IPS-15b (cell line): ENCODE data around the gene CLTRN.

ENCODE experiments used
- H3K27me3 ChIP-seq: one replicate; pipeline ENCODE4 v1.6.1; 2013; ENCODE audit warnings: low read length; ENCODE audit not compliant: control insufficient read depth, insufficient read depth
- H3K36me3 ChIP-seq: one replicate; pipeline ENCODE4 v1.6.1; 2013; ENCODE audit warnings: low read length; ENCODE audit not compliant: control insufficient read depth, insufficient read depth
- H3K4me1 ChIP-seq: one replicate; pipeline ENCODE4 v1.6.1; 2013; ENCODE audit warnings: mild to moderate bottlenecking, low read length; ENCODE audit not compliant: control insufficient read depth, insufficient read depth
- H3K4me3 ChIP-seq: one replicate; pipeline ENCODE4 v1.5.1; 2013; ENCODE audit warnings: low read depth, low read length
- H3K9ac ChIP-seq: one replicate; pipeline ENCODE4 v1.6.1; 2013; ENCODE audit warnings: low read depth, mild to moderate bottlenecking, low read length
- H3K9me3 ChIP-seq: one replicate; pipeline ENCODE4 v1.6.1; 2013; ENCODE audit warnings: mild to moderate bottlenecking, low read length; ENCODE audit not compliant: control insufficient read depth, insufficient read depth

CLTRN gene

GRCh38 chrX:15602761-15603160, 61.8 kb downstream of the CLTRN start:
- no peaks in the 10 kb centered on the region for H3K4me1 ChIP-seq
- no peak overlapping the region for H3K9ac ChIP-seq
- H3K9me3 ChIP-seq: no peaks in the 10 kb centered on the region
- no peaks in the 10 kb centered on the region for H3K36me3 ChIP-seq
- H3K4me3 ChIP-seq: no peak overlapping the region
- no peaks in the 10 kb centered on the region for H3K27me3 ChIP-seq

- no peak overlapping the region for H3K9ac ChIP-seq
- H3K4me1 ChIP-seq: no peaks in the 10 kb centered on the region
- H3K4me3 ChIP-seq: no peak overlapping the region
- H3K36me3 ChIP-seq: no peaks in the 10 kb centered on the region
- no peaks in the 10 kb centered on the region for H3K9me3 ChIP-seq
- H3K27me3 ChIP-seq: no peaks in the 10 kb centered on the region
Observed at GRCh38 chrX:15601932-15602331, 62.7 kb downstream of the CLTRN start.

DNA sequence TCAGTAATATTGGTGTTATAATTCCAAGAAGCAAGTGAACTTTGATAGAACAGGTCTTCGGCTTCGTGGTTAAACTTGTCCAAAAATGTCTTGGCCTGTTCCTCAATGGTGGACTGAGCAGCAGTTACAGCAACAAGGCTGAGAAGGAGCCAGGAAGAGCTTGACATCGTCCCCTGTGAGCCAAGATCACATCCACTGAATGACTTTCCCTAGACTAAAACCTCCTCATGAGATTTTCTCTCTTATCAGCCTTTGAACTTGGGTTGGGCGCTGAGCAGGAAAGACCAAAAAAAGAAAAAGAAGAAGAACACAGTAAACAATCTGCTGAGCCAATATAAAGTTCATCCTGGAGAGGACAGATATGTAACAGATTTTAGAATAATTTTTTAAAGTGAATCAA, 63.9 kb downstream of the CLTRN start, which contains the start of gene ACE2:
ACE2 (minus strand) TSS at position 216 of the 400 bp plus-strand sequence; CDS start at position 167, 49 bp downstream.
- H3K4me1 ChIP-seq: no peaks in the 10 kb centered on the region
- H3K27me3 ChIP-seq: no peaks in the 10 kb centered on the region
- H3K4me3 ChIP-seq: no peak within 1 kb of the TSS
- no peaks in the 10 kb centered on the region for H3K36me3 ChIP-seq
- H3K9ac ChIP-seq: no peak within 1 kb of the TSS
- H3K9me3 ChIP-seq: no peaks in the 10 kb centered on the region

GRCh38 chrX:15600049-15600448, 64.6 kb downstream of the CLTRN start:
- Histone ChIP-seq H3K9me3 (no peaks in the 10 kb centered on the region), H3K27me3 (no peaks in the 10 kb centered on the region), H3K4me1 (no peaks in the 10 kb centered on the region), H3K36me3 (no peaks in the 10 kb centered on the region), H3K9ac (no peak overlapping the region), H3K4me3 (no peak overlapping the region)

GRCh38 chrX:15599461-15599860, 65.1 kb downstream of the CLTRN start:
- Histone ChIP-seq H3K9ac (no peak overlapping the region), H3K36me3 (no peaks in the 10 kb centered on the region), H3K4me3 (no peak overlapping the region), H3K27me3 (no peaks in the 10 kb centered on the region), H3K4me1 (no peaks in the 10 kb centered on the region), H3K9me3 (no peaks in the 10 kb centered on the region)

- Histone ChIP-seq H3K4me3 (no peak overlapping the region), H3K36me3 (no peaks in the 10 kb centered on the region), H3K27me3 (no peaks in the 10 kb centered on the region), H3K4me1 (no peaks in the 10 kb centered on the region), H3K9ac (no peak overlapping the region), H3K9me3 (no peaks in the 10 kb centered on the region)
Observed at GRCh38 chrX:15598026-15598425, 66.6 kb downstream of the CLTRN start.

- H3K9me3 ChIP-seq: no peaks in the 10 kb centered on the region
- H3K27me3 ChIP-seq: no peaks in the 10 kb centered on the region
- no peak overlapping the region for H3K9ac ChIP-seq
- H3K4me3 ChIP-seq: no peak overlapping the region
- no peaks in the 10 kb centered on the region for H3K4me1 ChIP-seq
- no peaks in the 10 kb centered on the region for H3K36me3 ChIP-seq
Observed at GRCh38 chrX:15594371-15594770, 70.2 kb downstream of the CLTRN start.

DNA sequence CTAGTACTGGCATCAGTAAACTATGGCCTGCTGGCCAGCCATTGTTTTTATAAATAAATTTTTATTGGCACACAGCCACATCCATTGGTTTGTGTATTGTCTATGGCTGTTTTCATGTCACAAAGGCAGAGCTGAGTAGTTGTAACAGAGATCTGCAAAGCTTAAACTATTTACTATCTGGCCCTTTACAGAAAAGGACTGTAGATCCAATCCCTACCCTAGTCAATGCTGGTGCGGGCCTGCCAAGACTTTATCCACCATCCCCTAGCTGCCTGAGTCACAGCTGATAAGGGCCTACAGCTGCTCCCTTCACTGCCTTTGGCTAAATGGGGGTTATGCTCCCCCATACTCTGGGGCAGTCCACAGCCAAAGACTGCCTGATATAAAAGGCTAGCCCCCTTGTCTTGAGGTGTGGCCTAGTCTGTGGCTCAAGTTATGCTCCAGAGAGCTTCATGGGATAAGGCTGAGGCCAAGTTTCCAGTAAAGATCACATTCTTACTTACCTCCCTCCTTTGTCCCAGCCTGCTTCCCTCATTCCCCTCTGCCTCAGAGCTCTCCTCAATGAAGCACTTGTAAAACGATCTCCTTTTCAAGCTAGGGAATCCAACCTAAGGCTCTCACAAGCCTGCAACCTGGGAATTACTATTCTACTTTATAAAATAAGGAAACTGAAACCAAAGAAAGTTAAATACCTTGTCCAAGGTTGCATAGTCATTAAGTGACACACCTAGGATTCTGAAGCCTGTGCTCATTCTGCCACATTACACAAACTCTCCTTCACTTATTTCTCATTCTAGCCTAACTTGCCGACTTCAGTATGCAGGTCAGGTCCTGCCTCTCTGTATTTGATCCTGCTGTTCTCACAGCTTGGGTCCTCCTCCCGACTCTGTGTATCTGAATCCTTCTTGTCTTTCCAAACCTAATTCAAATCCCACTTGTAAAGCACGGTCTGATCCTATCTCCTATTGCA, 84.5 kb downstream of the CLTRN start:
- H3K9me3 ChIP-seq: no peaks in the 10 kb centered on the region
- H3K4me1 ChIP-seq: peaks cover 11% of the 10 kb centered on the region
- no peak overlapping the region for H3K9ac ChIP-seq
- H3K27me3 ChIP-seq: no peaks in the 10 kb centered on the region
- H3K4me3 ChIP-seq: no peak overlapping the region
- no peaks in the 10 kb centered on the region for H3K36me3 ChIP-seq
